HG02885 (cell line): ENCODE results near the gene GNPTAB.
"Not testable (repeated sequence)": the region's sequence is repeated elsewhere in the genome, so short reads cannot be mapped to it uniquely, and the experiment has no call there.

Experiments
- ATAC-seq: cut with Tn5 transposase; IDR thresholded peaks from one replicate; pipeline ENCODE4 v1.9.1; 2021; ENCODE audit warnings: mild to moderate bottlenecking; ENCODE audit not compliant: unreplicated experiment, poor library complexity

Gene GNPTAB

GRCh38 chr12:101854747-101855146, 24.0 kb upstream of the GNPTAB start:
- ATAC-seq = peak; percentile 45

GRCh38 chr12:101852998-101853397, 22.2 kb upstream of the GNPTAB start:
- ATAC-seq = no peak

- ATAC-seq = no peak
Measured at GRCh38 chr12:101850199-101850598, 19.4 kb upstream of the GNPTAB start.

GRCh38 chr12:101847325-101847724, 16.6 kb upstream of the GNPTAB start:
- ATAC-seq = no peak

GRCh38 chr12:101845137-101845711, 14.5 kb upstream of the GNPTAB start:
- ATAC-seq = no peak

GRCh38 chr12:101841069-101841468, 10.3 kb upstream of the GNPTAB start:
- no peak for ATAC-seq

GRCh38 chr12:101839324-101840283, 8.8 kb upstream of the GNPTAB start:
- peak; percentile 42 for ATAC-seq

GRCh38 chr12:101838628-101839323, 8.0 kb upstream of the GNPTAB start:
- ATAC-seq = no peak

- ATAC-seq = no peak
Measured at GRCh38 chr12:101832030-101832429, 1.3 kb upstream of the GNPTAB start.

- no peak for ATAC-seq
Measured at GRCh38 chr12:101829639-101830366, 956 bp downstream of the GNPTAB start.

GRCh38 chr12:101828463-101829196, 2.1 kb downstream of the GNPTAB start:
- no peak for ATAC-seq

- no peak for ATAC-seq
Measured at GRCh38 chr12:101826766-101827368, 3.9 kb downstream of the GNPTAB start.

GRCh38 chr12:101824831-101825230, 5.9 kb downstream of the GNPTAB start:
- no peak for ATAC-seq

GRCh38 chr12:101823891-101824290, 6.9 kb downstream of the GNPTAB start:
- ATAC-seq = peak; percentile 80

GRCh38 chr12:101823039-101823438, 7.7 kb downstream of the GNPTAB start:
- ATAC-seq = no peak

GRCh38 chr12:101819467-101819866, 11.3 kb downstream of the GNPTAB start:
- ATAC-seq = peak; percentile 76

GRCh38 chr12:101818689-101819088, 12.1 kb downstream of the GNPTAB start:
- not testable (repeated sequence) for ATAC-seq

GRCh38 chr12:101813117-101813516, 17.6 kb downstream of the GNPTAB start:
- no peak for ATAC-seq

- ATAC-seq = not testable (repeated sequence)
Measured at GRCh38 chr12:101812716-101813115, 18.0 kb downstream of the GNPTAB start.
